Neuronal stem cell (in vitro differentiated cells): Measurements from ENCODE around the gene HSPA1L.

ENCODE experiments used
- DNase-seq: peaks from one replicate; pipeline ENCODE4 v3.0.0-alpha.2; 2013; ENCODE audit warnings: low spot score
- H2AFZ ChIP-seq: one replicate; pipeline ENCODE4 v1.6.1; 2013; ENCODE audit warnings: mild to moderate bottlenecking, low read length, inconsistent platforms
- H2AK5ac ChIP-seq: 2 replicates; pipeline ENCODE4 v1.6.1; 2013; ENCODE audit warnings: low read depth, mild to moderate bottlenecking, inconsistent platforms, low read length, moderate library complexity, mixed read lengths
- H2BK120ac ChIP-seq: 2 replicates; pipeline ENCODE4 v1.6.1; 2013; ENCODE audit warnings: low read depth, mild to moderate bottlenecking, inconsistent platforms, low read length, moderate library complexity, mixed read lengths
- H2BK12ac ChIP-seq: one replicate; pipeline ENCODE4 v1.6.1; 2013; ENCODE audit warnings: low read length, inconsistent platforms
- H2BK15ac ChIP-seq: 2 replicates; pipeline ENCODE4 v1.6.1; 2013; ENCODE audit warnings: mild to moderate bottlenecking, low read length, inconsistent platforms, mixed read lengths
- H2BK5ac ChIP-seq: one replicate; pipeline ENCODE4 v1.6.1; 2013; ENCODE audit warnings: inconsistent platforms, mild to moderate bottlenecking, low read length, moderate library complexity
- H3K14ac ChIP-seq: one replicate; pipeline ENCODE4 v1.6.1; 2013; ENCODE audit warnings: low read length, inconsistent platforms
- H3K18ac ChIP-seq: 2 replicates; pipeline ENCODE4 v1.6.1; 2013; ENCODE audit warnings: low read length, inconsistent platforms
- H3K23ac ChIP-seq: 2 replicates; pipeline ENCODE4 v1.6.1; 2013; ENCODE audit warnings: low read depth, mild to moderate bottlenecking, mixed read lengths, low read length, inconsistent platforms; ENCODE audit not compliant: poor library complexity
- H3K27ac ChIP-seq: replicated peaks from 3 replicates; pipeline ENCODE4 v1.5.1; 2013; ENCODE audit warnings: low read length, inconsistent platforms
- H3K27me3 ChIP-seq, 3 experiments: 2 replicates each; pipeline ENCODE4 v1.6.1; 2013; ENCODE audit warnings: low read length in 3 of 3, mild to moderate bottlenecking in 2 of 3, inconsistent platforms in 1 of 3, low read depth in 1 of 3, mixed read lengths in 1 of 3, moderate library complexity in 1 of 3; ENCODE audit not compliant: control insufficient read depth in 3 of 3, insufficient read depth in 3 of 3
- H3K36me3 ChIP-seq, 2 donors: replicated peaks in 1 of 2; 2 replicates each; pipeline ENCODE4 v1.6.1; 2013; ENCODE audit warnings: low read length in 2 of 2; ENCODE audit not compliant: control insufficient read depth in 2 of 2, insufficient read depth in 2 of 2
- H3K4ac ChIP-seq: 2 replicates; pipeline ENCODE4 v1.6.1; 2013; ENCODE audit warnings: inconsistent platforms, mild to moderate bottlenecking, low read length, moderate library complexity
- H3K4me1 ChIP-seq, 2 donors: 1 replicate in 1 of 2; 2 replicates in 1 of 2; pipeline ENCODE4 v1.6.1; 2013; ENCODE audit warnings: low read length in 2 of 2, low read depth in 1 of 2; ENCODE audit not compliant: control insufficient read depth in 2 of 2, insufficient read depth in 1 of 2
- H3K4me2 ChIP-seq: one replicate; pipeline ENCODE4 v1.6.1; 2013; ENCODE audit warnings: mild to moderate bottlenecking, low read length, inconsistent platforms; ENCODE audit not compliant: insufficient read depth, poor library complexity, severe bottlenecking
- H3K4me3 ChIP-seq, 2 donors: 2 replicates each; pipeline ENCODE4 v1.5.1; 2013; ENCODE audit warnings: low read length in 2 of 2, mild to moderate bottlenecking in 2 of 2, inconsistent platforms in 1 of 2, moderate library complexity in 1 of 2
- H3K79me1 ChIP-seq: one replicate; pipeline ENCODE4 v1.6.1; 2013; ENCODE audit warnings: low read depth, mild to moderate bottlenecking, inconsistent platforms, low read length, moderate library complexity
- H3K9ac ChIP-seq: one replicate; pipeline ENCODE4 v1.6.1; 2013; ENCODE audit warnings: mild to moderate bottlenecking, low read depth, low read length, inconsistent platforms; ENCODE audit not compliant: poor library complexity
- H3K9me3 ChIP-seq, 2 donors: replicated peaks in 1 of 2; 2 replicates each; pipeline versions ENCODE3 to v1.6.1; 2013; ENCODE audit warnings: low read length in 2 of 2, mild to moderate bottlenecking in 2 of 2, inconsistent platforms in 1 of 2, low read depth in 1 of 2, mixed read lengths in 1 of 2, moderate library complexity in 1 of 2; ENCODE audit not compliant: control insufficient read depth in 2 of 2, insufficient read depth in 1 of 2
- H4K8ac ChIP-seq: one replicate; pipeline ENCODE4 v1.6.1; 2013; ENCODE audit warnings: low read depth, mild to moderate bottlenecking, inconsistent platforms, low read length, moderate library complexity
- H4K91ac ChIP-seq: one replicate; pipeline ENCODE4 v1.6.1; 2013; ENCODE audit warnings: low read length, low read depth, mild to moderate bottlenecking, inconsistent platforms; ENCODE audit not compliant: poor library complexity
- WGBS, 2 donors: extraction: QIAGEN DNeasy Blood & Tissue Kit; methylation state at CpG; one replicate each; pipeline ENCODE4 v1.1.7; 2013; ENCODE audit warnings: missing lambda C conversion rate in 2 of 2, mixed read lengths in 1 of 2; ENCODE audit not compliant: insufficient read length in 2 of 2, insufficient replicate concordance in 1 of 2; ENCODE audit errors: extremely low coverage in 2 of 2; 5-methylcytosine and 5-hydroxymethylcytosine counted together

HSPA1L gene

DNA sequence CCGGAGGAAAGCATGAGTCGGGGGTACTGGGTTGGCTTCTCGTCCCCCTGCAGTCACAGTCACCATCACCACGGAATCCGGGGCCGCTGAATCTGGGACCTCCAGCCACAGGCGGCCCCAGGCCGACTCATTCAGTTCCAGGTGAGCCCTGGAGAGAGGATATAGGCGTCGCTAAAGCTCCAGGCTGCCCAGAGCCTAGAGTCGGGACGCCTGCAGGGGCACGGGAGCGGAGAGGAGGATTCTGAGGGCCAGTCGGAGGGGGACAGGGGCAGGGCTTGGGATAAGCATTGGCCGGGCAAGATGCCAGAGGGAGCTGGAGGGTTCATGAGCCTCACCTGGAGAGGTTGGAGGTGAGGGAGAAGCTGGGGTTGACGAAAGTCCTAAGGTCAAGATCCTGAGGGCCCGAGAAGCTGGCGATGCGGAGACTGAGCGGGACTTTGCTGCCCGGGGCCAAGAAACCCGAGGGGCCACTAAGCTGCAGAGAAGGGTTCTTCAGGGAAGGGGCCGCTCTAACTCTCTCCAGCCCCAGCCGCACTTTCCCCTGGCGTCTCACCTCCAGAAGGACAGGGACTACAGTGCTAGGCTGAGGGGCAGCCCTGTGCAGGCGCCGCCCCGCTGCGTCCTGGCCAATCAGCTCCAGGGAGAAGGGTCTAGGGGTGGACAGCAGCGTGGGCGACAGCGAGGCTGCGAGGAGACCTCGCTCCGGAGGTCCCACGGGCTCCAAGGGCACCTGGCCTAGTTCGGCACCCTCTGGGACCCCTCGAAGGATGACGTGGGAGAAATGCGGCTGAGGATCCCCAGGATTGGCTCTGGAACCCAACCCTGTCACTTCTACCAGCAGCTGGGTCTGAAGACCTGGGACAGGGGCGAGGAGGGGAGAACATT is 48.9 kb downstream of the HSPA1L start:
- H3K79me1 ChIP-seq = no peaks in the 10 kb centered on the region
- DNase-seq = no peak
- H2BK12ac ChIP-seq = no peak overlapping the region
- peak overlapping the region; percentile 11 for H2BK15ac ChIP-seq
- H3K4me1 ChIP-seq = peaks cover 15 to 23% of the 10 kb centered on the region in 2 donors
- WGBS, 2 donors = no CpG with 5 or more reads among the region's 42 CpGs
- H3K14ac ChIP-seq = no peak overlapping the region
- H3K4me3 ChIP-seq = no peak overlapping the region
- H3K9ac ChIP-seq = no peak overlapping the region
- H2BK5ac ChIP-seq = no peak overlapping the region
- H3K4me2 ChIP-seq = peak overlapping the region; percentile 56
- H3K18ac ChIP-seq = peak overlapping the region; percentile 33
- H3K36me3 ChIP-seq = peaks cover 7 to 39% of the 10 kb centered on the region in 2 donors
- no peak overlapping the region for H2AFZ ChIP-seq
- H3K27me3 ChIP-seq = no peaks in the 10 kb centered on the region
- H2BK120ac ChIP-seq = no peak overlapping the region
- H3K27ac ChIP-seq = no peak overlapping the region
- peak overlapping the region; percentile 35 for H4K91ac ChIP-seq
- no peak overlapping the region for H3K4ac ChIP-seq
- H4K8ac ChIP-seq = no peak overlapping the region
- peaks cover 0 to 1% of the 10 kb centered on the region in 2 donors for H3K9me3 ChIP-seq
- peak overlapping the region; percentile 95 for H2AK5ac ChIP-seq
- no peak overlapping the region for H3K23ac ChIP-seq

DNA sequence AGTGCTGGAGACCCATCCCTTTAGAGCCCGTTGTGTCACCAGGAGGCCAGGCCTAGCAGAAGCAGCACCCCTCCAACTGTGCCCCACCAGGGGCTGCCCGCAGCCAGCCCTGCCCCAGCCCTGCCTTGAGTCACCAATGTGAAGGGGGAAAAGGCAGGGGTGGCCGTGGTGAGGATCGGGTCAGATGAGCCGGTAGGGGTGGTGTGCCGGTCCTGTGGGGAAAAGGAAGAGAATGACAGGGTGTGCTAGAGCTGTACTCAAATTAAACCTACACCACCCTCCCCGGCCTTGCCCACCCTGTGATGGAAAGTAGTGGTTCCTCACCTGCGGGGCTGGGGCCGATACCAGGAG is 49.5 kb downstream of the HSPA1L start:
- DNase-seq = no peak
- no CpG with 5 or more reads among the region's 9 CpGs for WGBS, 2 donors
- peak overlapping the region; percentile 95 for H2AK5ac ChIP-seq
- H3K9me3 ChIP-seq = peaks cover 0 to 1% of the 10 kb centered on the region in 2 donors
- no peak overlapping the region for H3K14ac ChIP-seq
- no peak overlapping the region for H3K18ac ChIP-seq
- no peak overlapping the region for H2BK120ac ChIP-seq
- no peaks in the 10 kb centered on the region for H3K27me3 ChIP-seq
- H3K9ac ChIP-seq = no peak overlapping the region
- H3K4me2 ChIP-seq = no peak overlapping the region
- H3K4me1 ChIP-seq = peaks cover 15 to 23% of the 10 kb centered on the region in 2 donors
- no peak overlapping the region for H2BK5ac ChIP-seq
- no peak overlapping the region for H2BK12ac ChIP-seq
- H4K91ac ChIP-seq = peak overlapping the region; percentile 35
- no peak overlapping the region for H3K4ac ChIP-seq
- no peak overlapping the region for H3K4me3 ChIP-seq
- H3K36me3 ChIP-seq = peaks cover 9 to 46% of the 10 kb centered on the region in 2 donors
- peak overlapping the region; percentile 11 for H2BK15ac ChIP-seq
- H2AFZ ChIP-seq = no peak overlapping the region
- no peaks in the 10 kb centered on the region for H3K79me1 ChIP-seq
- H3K27ac ChIP-seq = no peak overlapping the region
- peak overlapping the region; percentile 23 for H3K23ac ChIP-seq
- H4K8ac ChIP-seq = no peak overlapping the region

DNA sequence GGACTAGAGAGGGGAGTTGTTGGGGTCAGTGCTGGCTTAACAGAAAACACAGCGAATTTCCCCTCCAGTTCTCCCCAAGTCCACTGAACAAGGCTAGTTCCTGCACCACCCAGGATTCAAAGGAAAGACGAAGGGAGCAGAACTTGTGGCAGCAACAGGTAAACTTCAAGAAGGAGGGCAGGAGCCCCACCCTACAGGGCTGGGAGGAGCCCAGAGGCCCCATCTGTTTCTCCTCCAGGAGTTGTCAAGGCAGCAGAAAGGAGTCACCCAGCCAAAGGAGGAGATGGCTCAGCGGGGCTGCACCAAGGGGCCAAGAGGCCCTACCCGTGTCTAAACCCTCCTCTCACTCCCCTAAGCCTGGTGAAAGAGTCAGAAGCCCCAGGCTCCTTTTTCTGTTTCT is 50.9 kb downstream of the HSPA1L start:
- H2BK120ac ChIP-seq = no peak overlapping the region
- H3K4me3 ChIP-seq = no peak overlapping the region
- no peak overlapping the region for H4K91ac ChIP-seq
- peaks cover 15 to 23% of the 10 kb centered on the region in 2 donors for H3K4me1 ChIP-seq
- H3K14ac ChIP-seq = no peak overlapping the region
- peak overlapping the region; percentile 44 for H2AK5ac ChIP-seq
- H3K9me3 ChIP-seq = peaks cover 0 to 1% of the 10 kb centered on the region in 2 donors
- no CpG with 5 or more reads among the region's 4 CpGs for WGBS, 2 donors
- H4K8ac ChIP-seq = no peak overlapping the region
- no peak overlapping the region for H2AFZ ChIP-seq
- H2BK5ac ChIP-seq = peak overlapping the region; percentile 96
- no peak overlapping the region for H3K9ac ChIP-seq
- no peak overlapping the region for H3K23ac ChIP-seq
- H2BK12ac ChIP-seq = no peak overlapping the region
- H3K79me1 ChIP-seq = no peaks in the 10 kb centered on the region
- no peaks in the 10 kb centered on the region for H3K27me3 ChIP-seq
- no peak overlapping the region for H2BK15ac ChIP-seq
- no peak overlapping the region for H3K4me2 ChIP-seq
- H3K27ac ChIP-seq = no peak overlapping the region
- peaks cover 13 to 59% of the 10 kb centered on the region in 2 donors for H3K36me3 ChIP-seq
- DNase-seq = no peak
- H3K18ac ChIP-seq = no peak overlapping the region
- no peak overlapping the region for H3K4ac ChIP-seq

DNA sequence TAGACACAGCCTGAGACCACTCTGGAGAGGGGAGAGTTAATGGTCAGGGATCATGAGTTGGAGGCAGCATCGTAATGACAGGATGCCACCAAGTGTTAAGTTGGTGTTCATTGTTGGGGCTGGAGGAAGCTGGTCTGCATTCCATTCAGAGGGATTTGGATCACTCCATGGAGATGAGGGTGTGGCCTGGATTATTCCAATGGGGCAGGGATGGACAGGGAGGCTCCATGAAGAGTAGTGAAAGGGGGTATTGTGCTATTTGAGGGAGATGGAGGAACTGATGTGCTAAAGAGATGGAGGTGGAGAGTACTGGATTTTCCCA is 51.5 kb downstream of the HSPA1L start:
- H3K9ac ChIP-seq = no peak overlapping the region
- no peak overlapping the region for H3K4me3 ChIP-seq
- H2AK5ac ChIP-seq = peak overlapping the region; percentile 95
- H2BK120ac ChIP-seq = peak overlapping the region; percentile 63
- H2AFZ ChIP-seq = peak overlapping the region; percentile 37
- no peaks in the 10 kb centered on the region for H3K9me3 ChIP-seq
- DNase-seq = peak; percentile 71
- H3K23ac ChIP-seq = peak overlapping the region; percentile 89
- H3K27ac ChIP-seq = peak overlapping the region; percentile 86
- peak overlapping the region; percentile 77 for H2BK12ac ChIP-seq
- peaks cover 15 to 23% of the 10 kb centered on the region in 2 donors for H3K4me1 ChIP-seq
- no peaks in the 10 kb centered on the region for H3K79me1 ChIP-seq
- peaks cover 13 to 65% of the 10 kb centered on the region in 2 donors for H3K36me3 ChIP-seq
- H2BK15ac ChIP-seq = peak overlapping the region; percentile 84
- H3K14ac ChIP-seq = no peak overlapping the region
- no peaks in the 10 kb centered on the region for H3K27me3 ChIP-seq
- no CpG with 5 or more reads among the region's 1 CpG for WGBS, 2 donors
- H3K18ac ChIP-seq = peak overlapping the region; percentile 97
- peak overlapping the region; percentile 93 for H3K4ac ChIP-seq
- peak overlapping the region; percentile 97 for H4K8ac ChIP-seq
- no peak overlapping the region for H4K91ac ChIP-seq
- H2BK5ac ChIP-seq = peak overlapping the region; percentile 96
- peak overlapping the region; percentile 21 for H3K4me2 ChIP-seq
